ENCODE measurements around the gene GAL.
"Not testable (repeated sequence)": the region's sequence is repeated elsewhere in the genome, so short reads cannot be mapped to it uniquely, and the experiment has no call there.

The GAL gene, protein sequence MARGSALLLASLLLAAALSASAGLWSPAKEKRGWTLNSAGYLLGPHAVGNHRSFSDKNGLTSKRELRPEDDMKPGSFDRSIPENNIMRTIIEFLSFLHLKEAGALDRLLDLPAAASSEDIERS

DNA sequence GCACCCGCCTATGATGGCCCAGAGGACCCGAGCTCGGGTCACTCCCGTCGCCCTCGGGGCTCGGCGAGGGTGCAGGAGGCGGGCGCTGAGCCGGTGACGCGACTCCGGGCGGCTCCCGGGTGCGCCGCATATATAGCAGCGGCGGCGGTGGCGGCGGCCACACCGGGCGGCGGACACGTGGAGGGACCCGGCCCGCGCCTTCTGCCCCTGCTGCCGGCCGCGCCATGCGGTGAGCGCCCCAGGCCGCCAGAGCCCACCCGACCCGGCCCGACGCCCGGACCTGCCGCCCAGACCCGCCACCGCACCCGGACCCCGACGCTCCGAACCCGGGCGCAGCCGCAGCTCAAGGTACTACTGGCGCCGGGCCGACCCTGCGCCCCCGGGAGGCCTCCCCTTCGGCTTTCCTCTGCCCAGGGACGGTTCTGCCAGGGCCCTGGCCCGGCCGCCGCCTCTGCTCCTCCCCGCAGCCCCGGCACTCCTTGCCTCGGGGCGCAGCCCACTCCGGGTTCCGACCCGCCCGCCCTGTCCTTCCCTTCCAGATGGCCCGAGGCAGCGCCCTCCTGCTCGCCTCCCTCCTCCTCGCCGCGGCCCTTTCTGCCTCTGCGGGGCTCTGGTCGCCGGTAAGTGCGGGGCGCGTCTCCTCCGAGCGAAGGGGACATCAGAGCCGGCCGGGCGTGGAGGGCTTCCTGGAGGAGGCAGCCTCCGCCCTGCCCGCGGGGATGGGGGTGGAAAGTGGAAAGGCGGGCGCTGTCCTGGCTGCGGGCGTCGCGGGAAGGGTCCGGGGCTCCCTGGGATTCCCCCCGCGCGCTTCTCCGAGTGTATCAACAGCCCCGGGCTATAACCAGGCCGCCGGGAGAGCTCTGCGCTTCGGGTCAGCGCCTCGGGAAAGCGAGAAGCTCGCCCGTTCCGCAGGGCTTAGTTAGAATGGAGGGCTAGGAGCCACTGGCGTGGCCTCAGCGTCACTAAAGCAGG lies at the start of gene GAL:
GAL (plus strand) TSS at position 160 of the 972 bp plus-strand sequence; CDS start at position 540, 380 bp downstream.
- peak within 1 kb of the TSS; percentile 65 for H3K4me3 ChIP-seq (ENCODE audit: low read depth, low read length)
- peaks cover 33% of the 10 kb centered on the region for H3K36me3 ChIP-seq (ENCODE audit: control insufficient read depth, insufficient read depth, low read length)
- peak within 1 kb of the TSS; percentile 21 for H3K27ac ChIP-seq (ENCODE audit: low read depth, low read length)
- H3K9me3 ChIP-seq (ENCODE audit: control insufficient read depth, insufficient read depth, low read length), result no peaks in the 10 kb centered on the region
- H3K27me3 ChIP-seq (ENCODE audit: control insufficient read depth, insufficient read depth, low read length), result peaks cover 40% of the 10 kb centered on the region
- peaks cover 9% of the 10 kb centered on the region for H3K4me1 ChIP-seq (ENCODE audit: control insufficient read depth, insufficient read depth, low read length)
- H3K9ac ChIP-seq (ENCODE audit: low read depth, low read length), result peak within 1 kb of the TSS; percentile 64; the same call in 1 of the 2 replicates

DNA sequence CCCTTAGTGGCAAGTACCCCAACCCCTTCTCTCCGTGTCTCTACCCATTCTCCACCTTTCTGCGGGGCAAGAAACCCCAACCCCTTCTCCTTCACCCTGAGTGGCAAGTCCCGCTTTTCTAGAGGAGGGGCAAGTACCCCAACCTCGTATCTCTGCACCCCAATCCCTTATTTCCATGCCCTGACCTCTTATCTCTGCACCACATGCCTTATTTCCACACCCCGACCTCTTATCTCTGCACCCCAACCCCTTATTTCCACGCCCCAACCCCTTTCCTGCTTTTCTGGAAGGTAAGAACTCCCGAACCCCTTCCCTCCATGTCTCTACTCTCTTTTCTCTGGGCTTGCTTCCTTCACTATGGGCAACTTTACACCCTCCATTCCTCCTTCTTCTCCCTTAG lies 49.7 kb upstream of the GAL start:
- H3K9ac ChIP-seq (ENCODE audit: low read depth, low read length); H3K4me1 ChIP-seq (ENCODE audit: control insufficient read depth, insufficient read depth, low read length); H3K36me3 ChIP-seq (ENCODE audit: control insufficient read depth, insufficient read depth, low read length); H3K27ac ChIP-seq (ENCODE audit: low read depth, low read length); H3K9me3 ChIP-seq (ENCODE audit: control insufficient read depth, insufficient read depth, low read length); H3K27me3 ChIP-seq (ENCODE audit: control insufficient read depth, insufficient read depth, low read length); H3K4me3 ChIP-seq (ENCODE audit: low read depth, low read length): not testable (repeated sequence)

DNA sequence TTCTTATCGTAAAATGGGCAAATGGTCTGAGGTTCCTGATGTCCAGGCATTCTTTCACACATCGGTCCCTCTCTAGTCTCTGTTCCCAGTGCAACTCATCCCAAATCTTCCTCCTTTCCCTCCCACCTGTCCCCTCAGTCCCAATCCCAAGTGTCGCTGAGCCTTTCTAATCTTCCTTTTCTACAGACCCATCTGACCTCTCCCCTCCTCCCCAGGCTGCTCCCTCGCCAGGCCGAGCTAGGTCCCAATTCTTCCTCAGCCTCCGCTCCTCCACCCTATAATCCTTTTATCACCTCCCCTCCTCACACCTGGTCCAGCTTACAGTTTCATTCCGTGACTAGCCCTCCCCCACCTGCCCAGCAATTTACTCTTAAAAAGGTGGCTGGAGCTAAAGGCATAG lies 49.2 kb upstream of the GAL start:
- H3K36me3 ChIP-seq (ENCODE audit: control insufficient read depth, insufficient read depth, low read length); H3K9me3 ChIP-seq (ENCODE audit: control insufficient read depth, insufficient read depth, low read length); H3K27me3 ChIP-seq (ENCODE audit: control insufficient read depth, insufficient read depth, low read length); H3K9ac ChIP-seq (ENCODE audit: low read depth, low read length); H3K4me3 ChIP-seq (ENCODE audit: low read depth, low read length); H3K4me1 ChIP-seq (ENCODE audit: control insufficient read depth, insufficient read depth, low read length); H3K27ac ChIP-seq (ENCODE audit: low read depth, low read length): not testable (repeated sequence)

DNA sequence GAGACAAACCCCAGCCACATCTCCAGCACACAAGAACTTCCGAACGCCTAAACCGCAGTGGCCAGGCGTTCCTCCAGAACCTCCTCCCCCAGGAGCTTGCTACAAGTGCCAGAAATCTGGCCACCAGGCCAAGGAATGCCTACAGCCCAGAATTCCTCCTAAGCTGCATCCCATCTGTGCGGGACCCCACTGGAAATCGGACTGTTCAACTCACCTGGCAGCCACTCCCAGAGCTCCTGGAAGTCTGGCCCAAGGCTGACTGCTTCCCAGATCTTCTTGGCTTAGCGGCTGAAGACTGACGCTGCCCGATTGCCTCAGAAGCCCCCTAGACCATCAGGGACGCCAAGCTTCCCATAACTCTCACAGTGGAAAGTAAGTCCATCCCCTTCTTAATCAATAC lies 48.5 kb upstream of the GAL start:
- H3K27me3 ChIP-seq (ENCODE audit: control insufficient read depth, insufficient read depth, low read length); H3K4me1 ChIP-seq (ENCODE audit: control insufficient read depth, insufficient read depth, low read length); H3K9me3 ChIP-seq (ENCODE audit: control insufficient read depth, insufficient read depth, low read length); H3K9ac ChIP-seq (ENCODE audit: low read depth, low read length); H3K36me3 ChIP-seq (ENCODE audit: control insufficient read depth, insufficient read depth, low read length); H3K4me3 ChIP-seq (ENCODE audit: low read depth, low read length); H3K27ac ChIP-seq (ENCODE audit: low read depth, low read length): not testable (repeated sequence)

DNA sequence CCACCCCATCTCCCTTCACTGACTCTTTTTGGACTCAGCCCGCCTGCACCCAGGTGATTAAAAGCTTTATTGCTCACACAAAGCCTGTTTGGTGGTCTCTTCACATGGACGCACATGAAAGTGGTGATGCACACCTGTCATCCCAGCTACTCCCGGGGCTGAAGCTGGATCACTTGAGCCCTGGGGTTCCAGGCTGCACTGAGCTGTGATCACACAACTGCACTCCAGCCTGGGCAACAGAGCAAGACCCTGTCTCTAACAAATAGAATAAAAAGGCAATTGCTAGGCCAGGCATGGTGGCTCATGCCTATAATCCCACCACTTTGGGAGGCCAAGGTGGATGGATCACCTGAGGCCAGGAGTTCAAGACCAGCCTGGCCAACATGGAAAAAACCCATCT lies 45.0 kb upstream of the GAL start:
- not testable (repeated sequence) for H3K27me3 ChIP-seq (ENCODE audit: control insufficient read depth, insufficient read depth, low read length); H3K9me3 ChIP-seq (ENCODE audit: control insufficient read depth, insufficient read depth, low read length); H3K36me3 ChIP-seq (ENCODE audit: control insufficient read depth, insufficient read depth, low read length); H3K4me3 ChIP-seq (ENCODE audit: low read depth, low read length); H3K9ac ChIP-seq (ENCODE audit: low read depth, low read length); H3K4me1 ChIP-seq (ENCODE audit: control insufficient read depth, insufficient read depth, low read length)
- peak overlapping the region; percentile 13 for H3K27ac ChIP-seq (ENCODE audit: low read depth, low read length)

DNA sequence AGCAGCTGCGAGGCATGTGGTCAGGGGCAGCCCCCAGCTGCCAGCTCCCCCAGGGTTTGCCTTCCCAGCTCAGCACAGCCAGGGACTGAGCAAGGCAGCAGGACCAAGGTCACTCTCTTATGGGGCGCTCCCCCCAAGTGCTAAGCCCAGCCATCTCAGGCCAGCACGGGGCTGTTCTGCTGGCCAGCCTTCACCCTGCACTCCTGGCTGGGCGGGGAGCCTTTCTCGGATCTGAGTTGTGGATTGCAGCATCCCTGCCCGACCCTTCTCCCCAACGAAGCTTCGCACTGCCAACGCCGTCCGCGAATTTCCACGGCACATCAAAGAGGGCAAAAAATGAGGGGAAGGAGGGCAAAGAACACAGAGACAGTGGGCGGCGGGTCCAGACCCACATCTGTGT lies 42.5 kb upstream of the GAL start:
- Histone ChIP-seq H3K9ac (ENCODE audit: low read depth, low read length) (no peak overlapping the region), H3K4me1 (ENCODE audit: control insufficient read depth, insufficient read depth, low read length) (peaks cover 6% of the 10 kb centered on the region; the same call in 1 of the 2 replicates), H3K27me3 (ENCODE audit: control insufficient read depth, insufficient read depth, low read length) (no peaks in the 10 kb centered on the region), H3K9me3 (ENCODE audit: control insufficient read depth, insufficient read depth, low read length) (no peaks in the 10 kb centered on the region), H3K27ac (ENCODE audit: low read depth, low read length) (no peak overlapping the region), H3K36me3 (ENCODE audit: control insufficient read depth, insufficient read depth, low read length) (no peaks in the 10 kb centered on the region), H3K4me3 (ENCODE audit: low read depth, low read length) (no peak overlapping the region)

DNA sequence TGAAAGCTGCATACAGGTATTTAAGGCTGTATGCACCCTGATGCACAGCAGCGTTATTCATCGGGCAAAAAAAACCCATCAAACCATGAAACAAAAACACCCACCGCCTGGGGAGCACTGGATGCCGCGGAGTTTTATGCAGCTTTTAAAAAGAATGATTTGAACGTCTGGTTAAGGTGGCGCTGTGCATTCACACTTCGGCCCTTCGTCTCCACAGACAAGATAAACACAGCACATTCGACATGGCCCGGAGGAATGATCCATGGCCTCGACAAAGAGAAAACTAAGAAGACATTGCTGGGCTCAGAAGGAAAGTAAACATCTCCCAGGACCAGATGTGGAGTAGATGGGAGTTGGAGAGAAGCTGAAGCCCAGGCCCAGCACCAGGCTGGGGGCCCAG lies 40.8 kb upstream of the GAL start:
- no peaks in the 10 kb centered on the region for H3K27me3 ChIP-seq (ENCODE audit: control insufficient read depth, insufficient read depth, low read length)
- H3K9ac ChIP-seq (ENCODE audit: low read depth, low read length), result no peak overlapping the region
- peaks cover 6% of the 10 kb centered on the region for H3K9me3 ChIP-seq (ENCODE audit: control insufficient read depth, insufficient read depth, low read length)
- H3K36me3 ChIP-seq (ENCODE audit: control insufficient read depth, insufficient read depth, low read length), result no peaks in the 10 kb centered on the region
- H3K4me1 ChIP-seq (ENCODE audit: control insufficient read depth, insufficient read depth, low read length), result peaks cover 6% of the 10 kb centered on the region; the same call in 1 of the 2 replicates
- no peak overlapping the region for H3K27ac ChIP-seq (ENCODE audit: low read depth, low read length)
- H3K4me3 ChIP-seq (ENCODE audit: low read depth, low read length), result no peak overlapping the region

DNA sequence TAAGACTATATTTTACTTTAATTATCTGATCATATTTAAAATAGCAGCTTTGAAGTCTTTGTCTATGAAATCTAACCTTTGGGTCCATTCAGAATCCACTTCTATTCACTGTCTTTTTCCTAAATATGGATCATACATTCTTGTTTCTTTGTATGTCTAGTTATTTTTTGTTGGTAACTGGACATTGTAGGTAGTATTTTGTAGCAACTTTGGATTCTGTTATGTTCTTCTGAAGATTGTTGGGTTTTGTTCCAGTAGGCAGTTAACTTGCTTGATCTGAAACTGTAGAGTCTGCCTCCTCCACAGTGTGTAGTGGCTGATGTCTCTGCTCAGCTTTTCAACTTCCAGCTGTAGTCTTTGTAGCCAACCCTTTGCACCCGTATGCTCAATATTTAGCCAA lies 37.5 kb upstream of the GAL start:
- H3K4me1 ChIP-seq (ENCODE audit: control insufficient read depth, insufficient read depth, low read length), result peaks cover 3% of the 10 kb centered on the region; the same call in 1 of the 2 replicates
- H3K27me3 ChIP-seq (ENCODE audit: control insufficient read depth, insufficient read depth, low read length), result no peaks in the 10 kb centered on the region
- peaks cover 6% of the 10 kb centered on the region for H3K9me3 ChIP-seq (ENCODE audit: control insufficient read depth, insufficient read depth, low read length)
- H3K9ac ChIP-seq (ENCODE audit: low read depth, low read length), result no peak overlapping the region
- no peaks in the 10 kb centered on the region for H3K36me3 ChIP-seq (ENCODE audit: control insufficient read depth, insufficient read depth, low read length)
- H3K4me3 ChIP-seq (ENCODE audit: low read depth, low read length), result no peak overlapping the region
- no peak overlapping the region for H3K27ac ChIP-seq (ENCODE audit: low read depth, low read length)

DNA sequence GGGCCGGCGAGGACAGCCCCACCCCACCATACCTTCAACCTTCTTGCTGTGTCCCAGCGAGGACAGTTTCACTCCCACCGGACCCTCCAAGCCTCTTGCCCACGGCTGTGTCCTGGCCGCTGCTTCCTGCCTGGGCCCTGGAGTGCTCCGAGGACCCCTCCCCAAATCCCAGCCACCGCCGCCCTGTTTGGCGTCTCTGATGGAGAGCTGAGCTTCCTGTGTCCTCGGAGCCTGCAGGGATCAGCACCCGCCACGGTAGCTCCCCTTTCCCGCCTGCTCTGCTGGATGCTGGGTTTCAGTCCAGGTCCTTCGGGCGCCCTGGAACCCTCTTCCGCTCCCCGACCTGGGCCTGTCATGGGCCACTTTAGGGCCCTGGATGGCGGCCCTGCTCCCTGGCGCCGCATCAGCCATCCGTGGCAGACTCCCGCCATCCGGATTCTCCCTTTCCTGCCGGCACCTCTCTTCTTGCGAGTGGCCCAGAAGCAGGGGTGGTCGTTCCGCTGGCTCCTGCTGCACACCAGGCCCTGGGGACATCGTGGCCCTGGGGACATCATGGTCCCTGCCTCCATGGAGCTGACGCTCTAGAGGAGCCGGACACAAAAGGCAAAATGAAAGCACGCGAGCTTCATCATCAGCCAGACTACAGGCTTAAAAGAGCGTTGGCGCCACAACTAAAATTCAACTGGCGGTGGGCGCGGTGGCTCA lies 34.3 kb upstream of the GAL start:
- Histone ChIP-seq H3K36me3 (ENCODE audit: control insufficient read depth, insufficient read depth, low read length) (no peaks in the 10 kb centered on the region), H3K9ac (ENCODE audit: low read depth, low read length) (no peak overlapping the region), H3K9me3 (ENCODE audit: control insufficient read depth, insufficient read depth, low read length) (peaks cover 6% of the 10 kb centered on the region), H3K4me3 (ENCODE audit: low read depth, low read length) (no peak overlapping the region), H3K27me3 (ENCODE audit: control insufficient read depth, insufficient read depth, low read length) (no peaks in the 10 kb centered on the region), H3K4me1 (ENCODE audit: control insufficient read depth, insufficient read depth, low read length) (no peaks in the 10 kb centered on the region), H3K27ac (ENCODE audit: low read depth, low read length) (no peak overlapping the region)

DNA sequence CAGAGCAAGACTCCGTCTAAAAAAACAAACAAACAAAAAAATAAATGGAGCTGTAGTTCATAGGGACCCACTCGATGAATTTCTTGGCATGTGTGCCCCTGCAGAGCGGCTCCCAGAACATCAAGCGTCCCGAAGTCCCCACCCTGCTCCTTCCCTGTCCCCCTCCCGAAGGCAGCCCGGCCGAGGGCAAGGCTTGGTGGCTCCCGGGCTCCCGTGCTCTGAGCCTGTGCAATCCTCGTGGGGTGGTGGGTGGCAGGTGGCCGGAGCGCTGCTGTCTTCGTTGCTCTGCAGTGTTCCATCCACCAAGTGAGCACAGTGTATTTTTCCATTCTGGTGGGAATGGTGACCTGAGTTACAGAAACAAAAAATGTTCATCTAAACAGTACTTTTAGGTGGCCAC lies 33.5 kb upstream of the GAL start:
- H3K36me3 ChIP-seq (ENCODE audit: control insufficient read depth, insufficient read depth, low read length), result no peaks in the 10 kb centered on the region
- H3K4me3 ChIP-seq (ENCODE audit: low read depth, low read length), result no peak overlapping the region
- no peaks in the 10 kb centered on the region for H3K4me1 ChIP-seq (ENCODE audit: control insufficient read depth, insufficient read depth, low read length)
- peaks cover 6% of the 10 kb centered on the region for H3K9me3 ChIP-seq (ENCODE audit: control insufficient read depth, insufficient read depth, low read length)
- H3K9ac ChIP-seq (ENCODE audit: low read depth, low read length), result no peak overlapping the region
- no peak overlapping the region for H3K27ac ChIP-seq (ENCODE audit: low read depth, low read length)
- no peaks in the 10 kb centered on the region for H3K27me3 ChIP-seq (ENCODE audit: control insufficient read depth, insufficient read depth, low read length)
